Astrocyte (in vitro differentiated cells and primary cell): ENCODE data around the gene CT45A1. TPM values are rescaled to one million over a fixed set of nuclear protein-coding genes. Genes with fewer than 3 reads are reported as not detected.
"Not testable (repeated sequence)": the region's sequence is repeated elsewhere in the genome, so short reads cannot be mapped to it uniquely, and the experiment has no call there.

Experiments
- DNase-seq: peaks from one replicate; pipeline ENCODE4 v3.0.0-alpha.2; 2010; ENCODE audit warnings: low read depth
- FAIRE-seq: peaks from 2 replicates; lab custom pipeline; 2011; peaks lifted over from hg19 to GRCh38; lab: Jason Lieb, UNC
- H2AFZ ChIP-seq: 2 replicates; pipeline ENCODE4 v1.6.0; 2012; ENCODE audit warnings: low read depth, low read length, inconsistent platforms
- H3K27ac ChIP-seq: 2 replicates; pipeline ENCODE4 v1.5.1; 2011; ENCODE audit warnings: low read depth, low read length, inconsistent platforms
- H3K27me3 ChIP-seq: 2 replicates; pipeline ENCODE4 v1.6.0; 2011; ENCODE audit warnings: low read length, inconsistent platforms; ENCODE audit not compliant: insufficient read depth
- H3K36me3 ChIP-seq: 2 replicates; pipeline ENCODE4 v1.5.1; 2011; ENCODE audit warnings: low read length, inconsistent platforms; ENCODE audit not compliant: insufficient read depth
- H3K4me1 ChIP-seq: 2 replicates; pipeline ENCODE4 v1.5.1; 2011; ENCODE audit warnings: low read length, inconsistent platforms; ENCODE audit not compliant: insufficient read depth
- H3K4me2 ChIP-seq: 2 replicates; pipeline ENCODE4 v1.6.0; 2012; ENCODE audit warnings: low read length, inconsistent platforms
- H3K4me3 ChIP-seq: 2 replicates; pipeline ENCODE4 v1.5.1; 2011; ENCODE audit warnings: low read depth, mild to moderate bottlenecking, low read length, inconsistent platforms; ENCODE audit not compliant: insufficient read depth
- H3K79me2 ChIP-seq: 2 replicates; pipeline ENCODE4 v1.6.0; 2012; ENCODE audit warnings: mild to moderate bottlenecking, low read length, inconsistent platforms; ENCODE audit not compliant: insufficient read depth
- H3K9ac ChIP-seq: 2 replicates; pipeline ENCODE4 v1.6.0; 2012; ENCODE audit warnings: mild to moderate bottlenecking, low read length, inconsistent platforms
- H3K9me3 ChIP-seq: 2 replicates; pipeline ENCODE4 v1.5.1; 2012; ENCODE audit warnings: low read depth, mild to moderate bottlenecking, low read length, inconsistent platforms; ENCODE audit not compliant: insufficient read depth
- H4K20me1 ChIP-seq: 2 replicates; pipeline ENCODE4 v1.6.0; 2012; ENCODE audit warnings: low read length, inconsistent platforms; ENCODE audit not compliant: insufficient read depth
- H3K27ac Mint-ChIP-seq: one replicate; pipeline ENCODE4 v1.8.0; 2021; ENCODE audit warnings: mild to moderate bottlenecking, mixed read lengths; ENCODE audit not compliant: unreplicated experiment
- H3K27me3 Mint-ChIP-seq: one replicate; pipeline ENCODE4 v1.8.0; 2021; ENCODE audit warnings: low read depth, mixed read lengths; ENCODE audit not compliant: unreplicated experiment
- H3K36me3 Mint-ChIP-seq: one replicate; pipeline ENCODE4 v1.8.0; 2021; ENCODE audit warnings: low read depth, mixed read lengths; ENCODE audit not compliant: unreplicated experiment
- H3K4me1 Mint-ChIP-seq: one replicate; pipeline ENCODE4 v1.8.0; 2021; ENCODE audit warnings: low read depth, mixed read lengths; ENCODE audit not compliant: unreplicated experiment
- H3K4me3 Mint-ChIP-seq: one replicate; pipeline ENCODE4 v1.8.0; 2021; ENCODE audit warnings: mild to moderate bottlenecking, moderate library complexity, mixed read lengths; ENCODE audit not compliant: unreplicated experiment
- H3K9me3 Mint-ChIP-seq: one replicate; pipeline ENCODE4 v1.8.0; 2021; ENCODE audit warnings: mild to moderate bottlenecking, mixed read lengths; ENCODE audit not compliant: unreplicated experiment
- EZH2 ChIP-seq: IDR thresholded peaks from 2 replicates; pipeline ENCODE4 v1.6.1; 2012; ENCODE audit warnings: mild to moderate bottlenecking, low read length, inconsistent platforms; ENCODE audit not compliant: insufficient read depth
- total RNA-seq: library from RNA; stranded (reverse); gene quantifications from 2 replicates; pipeline ENCODE4 v1.2.1, GENCODE V29; 2021
- TF ChIP-seq, protein P1 (sequence below): IDR thresholded peaks from 2 replicates; pipeline ENCODE4 v1.5.1; 2011; ENCODE audit warnings: low read depth, mild to moderate bottlenecking, inconsistent platforms, low read length, moderate library complexity; ENCODE audit not compliant: insufficient read depth

Gene CT45A1
- total RNA-seq, 1 donor from 2014 or later, result not detected

DNA sequence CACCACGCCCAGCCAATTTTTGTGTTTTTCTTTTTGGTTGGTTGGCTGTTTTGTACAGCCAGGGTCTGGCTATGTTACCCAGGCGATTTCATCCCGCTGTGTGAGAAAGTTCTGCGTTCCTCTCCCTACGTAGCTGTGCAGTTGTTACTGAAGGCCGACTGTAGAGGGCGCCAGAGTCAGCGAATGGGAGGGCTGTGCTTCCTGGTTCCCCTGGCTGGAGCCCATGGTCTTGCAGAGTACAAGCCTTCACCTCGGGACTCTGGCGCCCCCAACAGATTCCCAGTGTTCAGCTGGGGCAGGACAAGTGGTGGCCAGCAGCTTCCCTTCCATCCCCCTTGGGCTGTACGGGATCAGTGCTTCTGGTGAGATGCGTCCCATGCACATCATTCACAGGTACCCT, 5.6 kb upstream of the CT45A1 start:
- H3K4me1 ChIP-seq, result no peaks in the 10 kb centered on the region
- FAIRE-seq, result no peak
- Mint-ChIP-seq H3K27ac (no peak overlapping the region), H3K4me1 (no peaks in the 10 kb centered on the region), H3K9me3 (no peaks in the 10 kb centered on the region), H3K36me3 (no peaks in the 10 kb centered on the region), H3K27me3 (no peaks in the 10 kb centered on the region), H3K4me3 (no peak overlapping the region)
- no peaks in the 10 kb centered on the region for H3K27me3 ChIP-seq
- H3K9ac ChIP-seq, result no peak overlapping the region
- TF ChIP-seq, protein P1, sequence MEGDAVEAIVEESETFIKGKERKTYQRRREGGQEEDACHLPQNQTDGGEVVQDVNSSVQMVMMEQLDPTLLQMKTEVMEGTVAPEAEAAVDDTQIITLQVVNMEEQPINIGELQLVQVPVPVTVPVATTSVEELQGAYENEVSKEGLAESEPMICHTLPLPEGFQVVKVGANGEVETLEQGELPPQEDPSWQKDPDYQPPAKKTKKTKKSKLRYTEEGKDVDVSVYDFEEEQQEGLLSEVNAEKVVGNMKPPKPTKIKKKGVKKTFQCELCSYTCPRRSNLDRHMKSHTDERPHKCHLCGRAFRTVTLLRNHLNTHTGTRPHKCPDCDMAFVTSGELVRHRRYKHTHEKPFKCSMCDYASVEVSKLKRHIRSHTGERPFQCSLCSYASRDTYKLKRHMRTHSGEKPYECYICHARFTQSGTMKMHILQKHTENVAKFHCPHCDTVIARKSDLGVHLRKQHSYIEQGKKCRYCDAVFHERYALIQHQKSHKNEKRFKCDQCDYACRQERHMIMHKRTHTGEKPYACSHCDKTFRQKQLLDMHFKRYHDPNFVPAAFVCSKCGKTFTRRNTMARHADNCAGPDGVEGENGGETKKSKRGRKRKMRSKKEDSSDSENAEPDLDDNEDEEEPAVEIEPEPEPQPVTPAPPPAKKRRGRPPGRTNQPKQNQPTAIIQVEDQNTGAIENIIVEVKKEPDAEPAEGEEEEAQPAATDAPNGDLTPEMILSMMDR, result no peak
- no peak for TF ChIP-seq EZH2
- no peaks in the 10 kb centered on the region for H3K79me2 ChIP-seq
- no peaks in the 10 kb centered on the region for H3K36me3 ChIP-seq
- H3K4me3 ChIP-seq, result no peak overlapping the region
- no peaks in the 10 kb centered on the region for H3K9me3 ChIP-seq
- H3K4me2 ChIP-seq, result no peak overlapping the region
- no peak overlapping the region for H2AFZ ChIP-seq
- DNase-seq, result no peak
- H4K20me1 ChIP-seq, result no peaks in the 10 kb centered on the region
- no peak overlapping the region for H3K27ac ChIP-seq

- no peak overlapping the region for H3K4me3 Mint-ChIP-seq
- no peak overlapping the region for H3K27ac ChIP-seq
- H3K79me2 ChIP-seq, result no peaks in the 10 kb centered on the region
- no peaks in the 10 kb centered on the region for H3K4me1 ChIP-seq
- DNase-seq (no peak), FAIRE-seq (no peak)
- no peaks in the 10 kb centered on the region for H3K4me1 Mint-ChIP-seq
- no peak overlapping the region for H3K4me3 ChIP-seq
- H3K36me3 Mint-ChIP-seq, result no peaks in the 10 kb centered on the region
- TF ChIP-seq EZH2, result no peak
- TF ChIP-seq, protein P1, result no peak
- H3K27me3 ChIP-seq, result no peaks in the 10 kb centered on the region
- no peak overlapping the region for H3K9ac ChIP-seq
- H3K36me3 ChIP-seq, result no peaks in the 10 kb centered on the region
- no peak overlapping the region for H2AFZ ChIP-seq
- H4K20me1 ChIP-seq, result no peaks in the 10 kb centered on the region
- H3K27ac Mint-ChIP-seq, result no peak overlapping the region
- no peaks in the 10 kb centered on the region for H3K9me3 ChIP-seq
- H3K27me3 Mint-ChIP-seq, result no peaks in the 10 kb centered on the region
- no peak overlapping the region for H3K4me2 ChIP-seq
- H3K9me3 Mint-ChIP-seq, result no peaks in the 10 kb centered on the region
These were observed 356 bp downstream of the CT45A1 start for GRCh38 chrX:135713795-135714194.

DNA sequence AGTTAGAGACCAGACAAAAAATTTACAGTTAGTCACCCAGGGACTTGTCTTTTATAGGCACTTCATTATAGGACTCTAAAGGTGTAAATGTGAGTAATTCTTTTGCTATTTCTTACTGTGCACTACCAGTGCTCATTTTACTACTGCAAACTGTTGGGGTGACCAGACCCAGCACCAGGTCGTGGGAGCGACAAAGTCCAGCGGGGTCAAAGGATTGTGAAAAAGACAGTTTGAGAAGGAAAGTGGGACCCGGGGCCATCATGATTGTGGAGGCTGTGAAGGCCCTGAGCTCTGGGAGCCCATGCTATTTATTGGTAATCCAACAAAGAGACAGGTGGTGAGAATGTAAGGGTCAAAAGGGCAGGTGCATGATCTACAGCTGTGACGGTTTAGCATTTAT, 21.2 kb downstream of the CT45A1 start:
- not testable (repeated sequence) for H2AFZ ChIP-seq, H4K20me1 ChIP-seq, H3K4me2 ChIP-seq, FAIRE-seq, H3K27ac ChIP-seq, H3K9ac ChIP-seq, H3K4me3 ChIP-seq, H3K27me3 ChIP-seq, H3K36me3 Mint-ChIP-seq, H3K9me3 ChIP-seq, H3K4me3 Mint-ChIP-seq, H3K36me3 ChIP-seq, H3K27me3 Mint-ChIP-seq, H3K4me1 ChIP-seq, H3K4me1 Mint-ChIP-seq, DNase-seq, H3K27ac Mint-ChIP-seq, H3K79me2 ChIP-seq, H3K9me3 Mint-ChIP-seq
